Neural cell (in vitro differentiated cells): Measurements from ENCODE around the gene ETV7. TPM values are rescaled to one million over a fixed set of nuclear protein-coding genes. Genes with fewer than 3 reads are reported as not detected.
"Not testable (repeated sequence)": the region's sequence is repeated elsewhere in the genome, so short reads cannot be mapped to it uniquely, and the experiment has no call there.

Experiments used
- H2AFZ ChIP-seq: fragments of 200-600, 300-800 bp; sonication (generic), shearing (Covaris generic); 2 replicates; pipeline ENCODE4 v1.6.0; 2014; ENCODE audit warnings: low read depth, mild to moderate bottlenecking, antibody characterized with exemption, low read length, moderate library complexity
- H3F3A ChIP-seq: fragments of 200-600 bp; shearing (Covaris generic); 2 replicates; pipeline ENCODE4 v1.6.1; 2016; ENCODE audit warnings: mild to moderate bottlenecking, moderate library complexity, mixed read lengths, antibody characterized with exemption, low read length; ENCODE audit not compliant: insufficient read depth, poor library complexity, severe bottlenecking
- H3K27ac ChIP-seq: fragments of 200-600, 300-800 bp; sonication (generic), shearing (Covaris generic); 2 replicates; pipeline ENCODE4 v1.5.1; 2014; ENCODE audit warnings: mild to moderate bottlenecking, low read length, moderate library complexity
- H3K27me3 ChIP-seq: fragments of 300-800, 200-600 bp; sonication (generic), shearing (Covaris generic); 2 replicates; pipeline ENCODE4 v1.6.0; 2014; ENCODE audit warnings: mild to moderate bottlenecking, low read depth, low read length, moderate library complexity; ENCODE audit not compliant: insufficient read depth
- H3K36me3 ChIP-seq: fragments of 300-800, 200-600 bp; sonication (generic), shearing (Covaris generic); 2 replicates; pipeline ENCODE4 v1.5.1; 2014; ENCODE audit warnings: mild to moderate bottlenecking, antibody characterized with exemption, low read length, moderate library complexity; ENCODE audit not compliant: insufficient read depth
- H3K4me2 ChIP-seq: fragments of 300-800, 200-600 bp; sonication (generic), shearing (Covaris generic); 2 replicates; pipeline ENCODE4 v1.6.0; 2014; ENCODE audit warnings: mild to moderate bottlenecking, low read length
- H3K4me3 ChIP-seq: fragments of 300-800, 200-600 bp; sonication (generic), shearing (Covaris generic); 2 replicates; pipeline ENCODE4 v1.5.1; 2014; ENCODE audit warnings: mild to moderate bottlenecking, low read length, moderate library complexity
- H3K79me2 ChIP-seq: fragments of 200-600 bp; shearing (Covaris generic); replicated peaks from 2 replicates; pipeline ENCODE4 v1.6.0; 2014; ENCODE audit warnings: mild to moderate bottlenecking, low read length, moderate library complexity; ENCODE audit not compliant: insufficient read depth
- H3K9ac ChIP-seq: fragments of 300-800, 200-600 bp; sonication (generic), shearing (Covaris generic); 2 replicates; pipeline ENCODE4 v1.6.1; 2016; ENCODE audit warnings: mild to moderate bottlenecking, low read length, mixed read lengths
- H3K9me2 ChIP-seq: fragments of 200-600 bp; shearing (Covaris generic); 2 replicates; pipeline ENCODE4 v1.6.1; 2016; ENCODE audit warnings: mild to moderate bottlenecking, low read length, mixed read lengths; ENCODE audit not compliant: insufficient read depth
- H3K9me3 ChIP-seq: fragments of 200-600, 300-800 bp; sonication (generic), shearing (Covaris generic); 2 replicates; pipeline ENCODE4 v1.6.1; 2016; ENCODE audit warnings: mild to moderate bottlenecking, mixed run types, low read length, moderate library complexity, mixed read lengths
- H4K20me1 ChIP-seq: fragments of 200-600 bp; shearing (Covaris generic); 2 replicates; pipeline ENCODE4 v1.6.1; 2016; ENCODE audit warnings: mild to moderate bottlenecking, mixed run types; ENCODE audit not compliant: insufficient read depth
- CTCF ChIP-seq: fragments of 450-650 bp; IDR thresholded peaks from 2 replicates; pipeline ENCODE4 v1.5.1; 2014; ENCODE audit warnings: antibody characterized with exemption, mild to moderate bottlenecking, moderate library complexity; ENCODE audit not compliant: poor library complexity, severe bottlenecking
- EP300 ChIP-seq: fragments of 450-650 bp; conservative IDR thresholded peaks from 2 replicates; pipeline ENCODE4 v1.6.1; 2014; ENCODE audit warnings: antibody characterized with exemption, mild to moderate bottlenecking, moderate library complexity; ENCODE audit not compliant: poor library complexity, severe bottlenecking
- EZH2 ChIP-seq: fragments of 200-600, 300-800 bp; shearing (Covaris generic), sonication (generic); IDR thresholded peaks from 2 replicates; pipeline ENCODE4 v1.6.1; 2014; ENCODE audit warnings: antibody characterized with exemption, low read length, borderline replicate concordance, mild to moderate bottlenecking; ENCODE audit not compliant: insufficient read depth, poor library complexity, severe bottlenecking
- MXI1 ChIP-seq: fragments of 450-650 bp; conservative IDR thresholded peaks from 2 replicates; pipeline ENCODE4 v1.6.1; 2014; ENCODE audit warnings: antibody characterized with exemption, mild to moderate bottlenecking; ENCODE audit not compliant: poor library complexity, severe bottlenecking
- POLR2AphosphoS5 ChIP-seq: IDR thresholded peaks from 2 replicates; pipeline ENCODE4 v1.6.1; 2012
- RAD21 ChIP-seq: fragments of 450-650 bp; conservative IDR thresholded peaks from 2 replicates; pipeline ENCODE4 v1.6.1; 2014; ENCODE audit warnings: antibody characterized with exemption, mild to moderate bottlenecking, moderate library complexity
- REST ChIP-seq: IDR thresholded peaks from 2 replicates; pipeline ENCODE4 v1.6.1; 2012; ENCODE audit warnings: borderline replicate concordance
- SMC3 ChIP-seq: fragments of 450-650 bp; conservative IDR thresholded peaks from 2 replicates; pipeline ENCODE4 v1.6.1; 2014; ENCODE audit warnings: antibody characterized with exemption, mild to moderate bottlenecking, moderate library complexity; ENCODE audit not compliant: poor library complexity
- TAF1 ChIP-seq: IDR thresholded peaks from 2 replicates; pipeline ENCODE4 v1.6.1; 2012; ENCODE audit warnings: low read depth
- polyA plus RNA-seq: library from polyadenylated mRNA; depleted of rRNA; stranded (reverse); fragments of >200 nt; gene quantifications from 2 replicates; pipeline ENCODE4 v1.2.3, GENCODE V29; 2014

Gene ETV7
- polyA plus RNA-seq, 1 donor from 2014 or later, result not detected

- no peak overlapping the region for H3K4me2 ChIP-seq
- H2AFZ ChIP-seq, result no peak overlapping the region
- H3K36me3 ChIP-seq, result no peaks in the 10 kb centered on the region
- no peak overlapping the region for H3K27ac ChIP-seq
- H3K79me2 ChIP-seq, result no peaks in the 10 kb centered on the region
- no peak overlapping the region for H3K9ac ChIP-seq
- no peaks in the 10 kb centered on the region for H4K20me1 ChIP-seq
- no peak for TF ChIP-seq TAF1
- no peak for TF ChIP-seq MXI1
- no peak for TF ChIP-seq EZH2
- no peak for TF ChIP-seq POLR2AphosphoS5
- no peak for TF ChIP-seq CTCF
- no peak for TF ChIP-seq REST
- no peak for TF ChIP-seq SMC3
- no peak for TF ChIP-seq RAD21
- no peak for TF ChIP-seq EP300
- H3K9me3 ChIP-seq, result no peaks in the 10 kb centered on the region
- H3K9me2 ChIP-seq, result no peaks in the 10 kb centered on the region
- no peaks in the 10 kb centered on the region for H3F3A ChIP-seq
- H3K4me3 ChIP-seq, result no peak overlapping the region
- no peaks in the 10 kb centered on the region for H3K27me3 ChIP-seq
These were observed 47.2 kb downstream of the ETV7 start for GRCh38 chr6:36340306-36340617.

GRCh38 chr6:36339146-36339545, 48.3 kb downstream of the ETV7 start:
- Histone ChIP-seq H3K9me3 (no peaks in the 10 kb centered on the region), H3K9ac (no peak overlapping the region), H3K79me2 (no peaks in the 10 kb centered on the region), H3K36me3 (no peaks in the 10 kb centered on the region), H3K27me3 (no peaks in the 10 kb centered on the region), H3K4me3 (no peak overlapping the region), H3K4me2 (no peak overlapping the region), H3K9me2 (no peaks in the 10 kb centered on the region), H2AFZ (no peak overlapping the region), H3F3A (no peaks in the 10 kb centered on the region), H4K20me1 (no peaks in the 10 kb centered on the region), H3K27ac (no peak overlapping the region)
- TF ChIP-seq MXI1, result no peak
- no peak for TF ChIP-seq SMC3
- TF ChIP-seq EP300, result no peak
- TF ChIP-seq CTCF, result no peak
- TF ChIP-seq POLR2AphosphoS5, result no peak
- no peak for TF ChIP-seq TAF1
- no peak for TF ChIP-seq RAD21

- H3K9me2 ChIP-seq, H3K4me2 ChIP-seq, H3K9ac ChIP-seq, H3K79me2 ChIP-seq, H3K4me3 ChIP-seq, H3K9me3 ChIP-seq, H4K20me1 ChIP-seq, H2AFZ ChIP-seq, H3K36me3 ChIP-seq, H3F3A ChIP-seq, H3K27ac ChIP-seq, H3K27me3 ChIP-seq: not testable (repeated sequence)
These were observed 49.2 kb downstream of the ETV7 start for GRCh38 chr6:36338223-36338622.
